ENCODE data around the gene CCDC159.

GRCh38 chr19:11299946-11300810 is 46.1 kb upstream of the CCDC159 start:
- TF ChIP-seq NRF1 (IDR thresholded peaks at IDR 0.05; ENCODE audit: low read depth, low read length) (no peak), CTCF (IDR thresholded peaks at IDR 0.05) (no peak), SMC3 (IDR thresholded peaks at IDR 0.05; ENCODE audit: low read depth, low read length) (no peak), SIN3A (IDR thresholded peaks at IDR 0.05; ENCODE audit: borderline replicate concordance, low read depth, low read length) (no peak), MAX (IDR thresholded peaks at IDR 0.05; ENCODE audit: low read depth) (no peak), REST (IDR thresholded peaks at IDR 0.05; ENCODE audit: low read depth, low read length) (no peak), TCF12 (IDR thresholded peaks at IDR 0.05) (no peak), NFIC (IDR thresholded peaks at IDR 0.05; ENCODE audit: borderline replicate concordance) (no peak), FOXM1 (IDR thresholded peaks at IDR 0.05; ENCODE audit: low read depth) (no peak), POLR2AphosphoS5 (IDR thresholded peaks at IDR 0.05; ENCODE audit: low read depth, low read length) (no peak), USF2 (IDR thresholded peaks at IDR 0.05; ENCODE audit: borderline replicate concordance, low read depth, low read length) (no peak), EP300 (IDR thresholded peaks at IDR 0.05; ENCODE audit: borderline replicate concordance in 1 of 2, low read depth in 1 of 2, low read length in 1 of 2) (no peak)
